Neuronal stem cell (in vitro differentiated cells): ENCODE measurements around the gene PEAK3.

Experiments
- DNase-seq: peaks from one replicate; pipeline ENCODE4 v3.0.0-alpha.2; 2013; ENCODE audit warnings: low spot score
- H2AFZ ChIP-seq: one replicate; pipeline ENCODE4 v1.6.1; 2013; ENCODE audit warnings: mild to moderate bottlenecking, low read length, inconsistent platforms
- H2AK5ac ChIP-seq: 2 replicates; pipeline ENCODE4 v1.6.1; 2013; ENCODE audit warnings: low read depth, mild to moderate bottlenecking, inconsistent platforms, low read length, moderate library complexity, mixed read lengths
- H2BK120ac ChIP-seq: 2 replicates; pipeline ENCODE4 v1.6.1; 2013; ENCODE audit warnings: low read depth, mild to moderate bottlenecking, inconsistent platforms, low read length, moderate library complexity, mixed read lengths
- H2BK12ac ChIP-seq: one replicate; pipeline ENCODE4 v1.6.1; 2013; ENCODE audit warnings: low read length, inconsistent platforms
- H2BK15ac ChIP-seq: 2 replicates; pipeline ENCODE4 v1.6.1; 2013; ENCODE audit warnings: mild to moderate bottlenecking, low read length, inconsistent platforms, mixed read lengths
- H2BK5ac ChIP-seq: one replicate; pipeline ENCODE4 v1.6.1; 2013; ENCODE audit warnings: inconsistent platforms, mild to moderate bottlenecking, low read length, moderate library complexity
- H3K14ac ChIP-seq: one replicate; pipeline ENCODE4 v1.6.1; 2013; ENCODE audit warnings: low read length, inconsistent platforms
- H3K18ac ChIP-seq: 2 replicates; pipeline ENCODE4 v1.6.1; 2013; ENCODE audit warnings: low read length, inconsistent platforms
- H3K23ac ChIP-seq: 2 replicates; pipeline ENCODE4 v1.6.1; 2013; ENCODE audit warnings: low read depth, mild to moderate bottlenecking, mixed read lengths, low read length, inconsistent platforms; ENCODE audit not compliant: poor library complexity
- H3K27ac ChIP-seq: replicated peaks from 3 replicates; pipeline ENCODE4 v1.5.1; 2013; ENCODE audit warnings: low read length, inconsistent platforms
- H3K27me3 ChIP-seq, 3 experiments: 2 replicates each; pipeline ENCODE4 v1.6.1; 2013; ENCODE audit warnings: low read length in 3 of 3, mild to moderate bottlenecking in 2 of 3, inconsistent platforms in 1 of 3, low read depth in 1 of 3, mixed read lengths in 1 of 3, moderate library complexity in 1 of 3; ENCODE audit not compliant: control insufficient read depth in 3 of 3, insufficient read depth in 3 of 3
- H3K36me3 ChIP-seq, 2 donors: replicated peaks in 1 of 2; 2 replicates each; pipeline ENCODE4 v1.6.1; 2013; ENCODE audit warnings: low read length in 2 of 2; ENCODE audit not compliant: control insufficient read depth in 2 of 2, insufficient read depth in 2 of 2
- H3K4ac ChIP-seq: 2 replicates; pipeline ENCODE4 v1.6.1; 2013; ENCODE audit warnings: inconsistent platforms, mild to moderate bottlenecking, low read length, moderate library complexity
- H3K4me1 ChIP-seq, 2 donors: 1 replicate in 1 of 2; 2 replicates in 1 of 2; pipeline ENCODE4 v1.6.1; 2013; ENCODE audit warnings: low read length in 2 of 2, low read depth in 1 of 2; ENCODE audit not compliant: control insufficient read depth in 2 of 2, insufficient read depth in 1 of 2
- H3K4me2 ChIP-seq: one replicate; pipeline ENCODE4 v1.6.1; 2013; ENCODE audit warnings: mild to moderate bottlenecking, low read length, inconsistent platforms; ENCODE audit not compliant: insufficient read depth, poor library complexity, severe bottlenecking
- H3K4me3 ChIP-seq, 2 donors: 2 replicates each; pipeline ENCODE4 v1.5.1; 2013; ENCODE audit warnings: low read length in 2 of 2, mild to moderate bottlenecking in 2 of 2, inconsistent platforms in 1 of 2, moderate library complexity in 1 of 2
- H3K79me1 ChIP-seq: one replicate; pipeline ENCODE4 v1.6.1; 2013; ENCODE audit warnings: low read depth, mild to moderate bottlenecking, inconsistent platforms, low read length, moderate library complexity
- H3K9ac ChIP-seq: one replicate; pipeline ENCODE4 v1.6.1; 2013; ENCODE audit warnings: mild to moderate bottlenecking, low read depth, low read length, inconsistent platforms; ENCODE audit not compliant: poor library complexity
- H3K9me3 ChIP-seq, 2 donors: replicated peaks in 1 of 2; 2 replicates each; pipeline versions ENCODE3 to v1.6.1; 2013; ENCODE audit warnings: low read length in 2 of 2, mild to moderate bottlenecking in 2 of 2, inconsistent platforms in 1 of 2, low read depth in 1 of 2, mixed read lengths in 1 of 2, moderate library complexity in 1 of 2; ENCODE audit not compliant: control insufficient read depth in 2 of 2, insufficient read depth in 1 of 2
- H4K8ac ChIP-seq: one replicate; pipeline ENCODE4 v1.6.1; 2013; ENCODE audit warnings: low read depth, mild to moderate bottlenecking, inconsistent platforms, low read length, moderate library complexity
- H4K91ac ChIP-seq: one replicate; pipeline ENCODE4 v1.6.1; 2013; ENCODE audit warnings: low read length, low read depth, mild to moderate bottlenecking, inconsistent platforms; ENCODE audit not compliant: poor library complexity
- WGBS, 2 donors: extraction: QIAGEN DNeasy Blood & Tissue Kit; methylation state at CpG; one replicate each; pipeline ENCODE4 v1.1.7; 2013; ENCODE audit warnings: missing lambda C conversion rate in 2 of 2, mixed read lengths in 1 of 2; ENCODE audit not compliant: insufficient read length in 2 of 2, insufficient replicate concordance in 1 of 2; ENCODE audit errors: extremely low coverage in 2 of 2; 5-methylcytosine and 5-hydroxymethylcytosine counted together

The PEAK3 gene

GRCh38 chr19:2242092-2242537 lies 39.9 kb downstream of the PEAK3 start:
- no peak for DNase-seq
- Histone ChIP-seq H4K8ac (no peak overlapping the region), H3K4me2 (no peak overlapping the region), H3K23ac (peak overlapping the region; percentile 69), H2BK120ac (no peak overlapping the region), H2AFZ (no peak overlapping the region), H3K18ac (no peak overlapping the region), H3K79me1 (peaks cover 44% of the 10 kb centered on the region), H4K91ac (no peak overlapping the region), H3K27ac (no peak overlapping the region), H2BK5ac (no peak overlapping the region), H3K4me1 (peaks cover 23 to 30% of the 10 kb centered on the region in 2 donors), H3K27me3 (no peaks in the 10 kb centered on the region), H2AK5ac (no peak overlapping the region), H3K9ac (peak overlapping the region; percentile 88), H3K4me3 (no peak overlapping the region), H3K9me3 (no peaks in the 10 kb centered on the region), H3K14ac (no peak overlapping the region), H2BK15ac (no peak overlapping the region), H3K4ac (no peak overlapping the region), H2BK12ac (no peak overlapping the region), H3K36me3 (peaks cover 43 to 89% of the 10 kb centered on the region in 2 donors)
- WGBS, 2 donors: no CpG with 5 or more reads among the region's 12 CpGs

GRCh38 chr19:2240881-2241760 lies 40.9 kb downstream of the PEAK3 start:
- WGBS, 2 donors: no CpG with 5 or more reads among the region's 41 CpGs
- DNase-seq: no peak
- peak overlapping the region; percentile 65 for H3K9ac ChIP-seq
- H3K79me1 ChIP-seq: peaks cover 43% of the 10 kb centered on the region
- no peak overlapping the region for H2BK120ac ChIP-seq
- H4K91ac ChIP-seq: no peak overlapping the region
- peak overlapping the region in 1 of 2 donors; percentile 60 for H3K4me3 ChIP-seq
- no peak overlapping the region for H3K4ac ChIP-seq
- peaks cover 23 to 30% of the 10 kb centered on the region in 2 donors for H3K4me1 ChIP-seq
- H2BK12ac ChIP-seq: no peak overlapping the region
- no peak overlapping the region for H3K4me2 ChIP-seq
- H2BK15ac ChIP-seq: no peak overlapping the region
- H3K36me3 ChIP-seq: peaks cover 35 to 79% of the 10 kb centered on the region in 2 donors
- no peaks in the 10 kb centered on the region for H3K27me3 ChIP-seq
- H2BK5ac ChIP-seq: peak overlapping the region; percentile 14
- H3K14ac ChIP-seq: no peak overlapping the region
- H2AK5ac ChIP-seq: peak overlapping the region; percentile 1
- H3K9me3 ChIP-seq: no peaks in the 10 kb centered on the region
- H2AFZ ChIP-seq: no peak overlapping the region
- no peak overlapping the region for H3K18ac ChIP-seq
- H3K27ac ChIP-seq: no peak overlapping the region
- H3K23ac ChIP-seq: peak overlapping the region; percentile 20
- no peak overlapping the region for H4K8ac ChIP-seq

- Histone ChIP-seq H2AK5ac (peak overlapping the region; percentile 26), H4K91ac (no peak overlapping the region), H2BK5ac (peak overlapping the region; percentile 4), H3K36me3 (peaks cover 24 to 68% of the 10 kb centered on the region in 2 donors), H3K79me1 (peaks cover 42% of the 10 kb centered on the region), H3K27ac (no peak overlapping the region), H3K14ac (no peak overlapping the region), H3K4me2 (peak overlapping the region; percentile 54), H3K9me3 (no peaks in the 10 kb centered on the region), H3K27me3 (no peaks in the 10 kb centered on the region), H4K8ac (no peak overlapping the region), H3K4ac (no peak overlapping the region), H3K4me3 (peak overlapping the region; percentile 43 to 60), H2BK15ac (no peak overlapping the region), H2BK12ac (no peak overlapping the region), H2BK120ac (no peak overlapping the region), H3K9ac (no peak overlapping the region), H3K4me1 (peaks cover 23 to 30% of the 10 kb centered on the region in 2 donors), H3K23ac (no peak overlapping the region), H3K18ac (peak overlapping the region; percentile 20), H2AFZ (no peak overlapping the region)
- WGBS, 2 donors: no CpG with 5 or more reads among the region's 34 CpGs
- DNase-seq: peak; percentile 56
Observed at GRCh38 chr19:2239771-2240770, 41.9 kb downstream of the PEAK3 start.
